Ovary (tissue), 9 donors: ENCODE measurements around the gene SMG9. TPM values are rescaled to one million over a fixed set of nuclear protein-coding genes. Genes with fewer than 3 reads are reported as not detected.
"Not testable (repeated sequence)": the region's sequence is repeated elsewhere in the genome, so short reads cannot be mapped to it uniquely, and the experiment has no call there.

ENCODE experiments used
- DNase-seq, 5 donors: peaks; one replicate each; pipeline ENCODE4 v3.0.0-alpha.2; 2019 to 2020
- H3K27ac ChIP-seq, 2 donors: fragments of 200-600 bp; one replicate each; pipeline versions ENCODE4 v1.5.1 to v1.8.0; 2019 to 2022
- H3K27me3 ChIP-seq: fragments of 200-600 bp; one replicate; pipeline ENCODE4 v1.8.0; 2022
- H3K36me3 ChIP-seq: fragments of 200-600 bp; sonication (generic); one replicate; pipeline ENCODE4 v1.5.1; 2019
- H3K4me1 ChIP-seq: one replicate; pipeline ENCODE4 v1.8.1; 2013; ENCODE audit warnings: mild to moderate bottlenecking, moderate library complexity; ENCODE audit not compliant: insufficient read depth
- H3K4me3 ChIP-seq: fragments of 200-600 bp; sonication (generic); one replicate; pipeline ENCODE4 v1.5.1; 2017
- H3K9me3 ChIP-seq, 2 donors: fragments of 200-600 bp in 1 of 2; sonication (generic) in 1 of 2; one replicate each; pipeline versions ENCODE4 v1.5.1 to v1.8.1; 2013 to 2019; ENCODE audit warnings: mild to moderate bottlenecking in 1 of 2, moderate library complexity in 1 of 2
- CTCF ChIP-seq, 3 donors: fragments of 450-650 bp in 2 of 3; fragments of 200-600 bp in 1 of 3; IDR thresholded peaks; one replicate each; pipeline versions ENCODE4 v1.5.1 to v1.8.0; 2016 to 2022; ENCODE audit warnings: antibody characterized with exemption in 3 of 3, mild to moderate bottlenecking in 1 of 3
- EP300 ChIP-seq: sonication (generic); formaldehyde crosslinking; IDR thresholded peaks from one replicate; pipeline ENCODE4 v1.6.1; 2017; ENCODE audit warnings: antibody characterized with exemption
- POLR2A ChIP-seq: fragments of 450-650 bp; IDR thresholded peaks from one replicate; pipeline ENCODE4 v1.6.1; 2017; ENCODE audit warnings: antibody characterized with exemption, mild to moderate bottlenecking, moderate library complexity
- WGBS, 3 donors: extraction: QIAGEN DNeasy Blood & Tissue Kit in 1 of 3; methylation state at CpG; one replicate each; pipeline versions ENCODE4 v1.1.5 to v1.1.7; 2013 to 2017; 5-methylcytosine and 5-hydroxymethylcytosine counted together
- intact Hi-C, 4 donors: fragments of 100-400 bp; cut with DNase I; formaldehyde crosslinking; loops; one replicate each; pipeline versions ENCODE4 v1.11.0 to v1.15.1; 2022 to 2023
- polyA plus RNA-seq, 2 donors: library from polyadenylated mRNA; stranded (reverse); fragments of 200-250 nt in 1 of 2; fragments of 350-450 nt in 1 of 2; fragmentation: Illumina TruSeq in 1 of 2; extraction: RNeasy Lipid Tissue Mini Kit (QIAGEN cat#74804) in 1 of 2; gene quantifications; one replicate each; pipeline ENCODE4 v1.2.3, GENCODE V29; 2013 to 2014
- total RNA-seq, 7 donors: library from RNA; depleted of rRNA in 2 of 7; stranded (reverse); fragments of >200 nt in 2 of 7; fragmentation: NEBNext Ultra II Directional in 3 of 7; extraction: Animal tissue kit (Norgen Biotek cat#: 25700) in 3 of 7; gene quantifications; one replicate each; pipeline versions ENCODE4 v1.1.0 to v1.2.4, GENCODE V29; 2016 to 2023
- donor health status: DM: no; HTN: no; CAD: no; lungs with moderate emphysema.
- donor health status: DM: no; HTN: no; CAD: no.
- donor health status: Bipolar disorder and iron deficiency.
- donor health status: DM: yes; HTN: yes; CAD: no.
- donor health status: DM: no; HTN: no; CAD: no.
- donor health status: DM: yes; HTN: yes; CAD: no.

The SMG9 gene
- total and polyA plus RNA-seq, 9 donors, result 13.9 to 34.8 (median 23.9) TPM

- 87 to 89% (median 89%) methylated on average over 7 of the region's 7 CpGs for WGBS, 3 donors
- Histone ChIP-seq H3K27ac (no peak overlapping the region), H3K36me3 (no peaks in the 10 kb centered on the region), H3K4me3 (no peak overlapping the region), H3K4me1 (peaks cover 8% of the 10 kb centered on the region), H3K9me3 (no peaks in the 10 kb centered on the region), H3K27me3 (no peaks in the 10 kb centered on the region)
- intact Hi-C loops, result no loop called here
- TF ChIP-seq CTCF (IDR thresholded peaks at IDR 0.05), result no peak
- no peak for TF ChIP-seq POLR2A
- TF ChIP-seq EP300, result no peak
- DNase-seq, result no peak
Observed at GRCh38 chr19:43775299-43775890, 20.6 kb upstream of the SMG9 start.

- H3K9me3 ChIP-seq, H3K27ac ChIP-seq, H3K36me3 ChIP-seq, intact Hi-C loops, H3K27me3 ChIP-seq, H3K4me1 ChIP-seq, DNase-seq: not testable (repeated sequence)
- peak overlapping the region; percentile 16 for H3K4me3 ChIP-seq
- WGBS, 3 donors, result 32 to 39% (median 34%) methylated on average over 11 of the region's 11 CpGs
Observed at GRCh38 chr19:43774940-43775258, 20.1 kb upstream of the SMG9 start.

- H3K36me3 ChIP-seq, result no peaks in the 10 kb centered on the region
- no peaks in the 10 kb centered on the region for H3K9me3 ChIP-seq
- whole genome bisulfite sequencing, 3 donors, result 3 to 11% (median 5%) methylated on average over 59 to 63 of the region's 63 CpGs
- intact Hi-C loops, result no loop called here
- peak; percentile 38 to 74 (median 53) for DNase-seq
- peaks cover 8% of the 10 kb centered on the region for H3K4me1 ChIP-seq
- no peaks in the 10 kb centered on the region for H3K27me3 ChIP-seq
- no peak overlapping the region for H3K27ac ChIP-seq
- peak in 2 of 3 donors; percentile 26 to 36 for TF ChIP-seq CTCF (IDR thresholded peaks at IDR 0.05)
- TF ChIP-seq POLR2A, result no peak
- no peak for TF ChIP-seq EP300
- peak overlapping the region; percentile 16 for H3K4me3 ChIP-seq
Observed at GRCh38 chr19:43774103-43774939, 19.6 kb upstream of the SMG9 start.

- Histone ChIP-seq H3K9me3 (no peaks in the 10 kb centered on the region), H3K4me3 (no peak overlapping the region), H3K4me1 (peaks cover 8% of the 10 kb centered on the region), H3K27ac (no peak overlapping the region), H3K27me3 (no peaks in the 10 kb centered on the region), H3K36me3 (no peaks in the 10 kb centered on the region)
- DNase-seq, result no peak
- TF ChIP-seq POLR2A (no peak), EP300 (no peak), CTCF (IDR thresholded peaks at IDR 0.05) (no peak)
- intact Hi-C loops, result no loop called here
- 27 to 36% (median 36%) methylated on average over 5 of the region's 5 CpGs for WGBS, 3 donors
Observed at GRCh38 chr19:43773725-43774102, 19.0 kb upstream of the SMG9 start.

- no peak for DNase-seq
- Histone ChIP-seq H3K4me3 (no peak overlapping the region), H3K36me3 (no peaks in the 10 kb centered on the region), H3K27ac (no peak overlapping the region), H3K27me3 (no peaks in the 10 kb centered on the region), H3K4me1 (peaks cover 3% of the 10 kb centered on the region), H3K9me3 (no peaks in the 10 kb centered on the region)
- 88 to 89% (median 89%) methylated on average over 12 to 14 of the region's 14 CpGs for WGBS, 3 donors
- no peak for TF ChIP-seq EP300
- no peak for TF ChIP-seq CTCF (IDR thresholded peaks at IDR 0.05)
- no peak for TF ChIP-seq POLR2A
- intact Hi-C loops, result no loop called here
Observed at GRCh38 chr19:43769256-43769655, 14.5 kb upstream of the SMG9 start.
